Urothelium cell line (cell line): ENCODE results near the gene CD3G.
"Not testable (repeated sequence)": the region's sequence is repeated elsewhere in the genome, so short reads cannot be mapped to it uniquely, and the experiment has no call there.

Source experiments
- DNase-seq: peaks from one replicate; pipeline ENCODE4 v3.0.0; 2011; ENCODE audit warnings: low spot score, mixed read lengths
- FAIRE-seq: peaks from 2 replicates; lab custom pipeline; 2011; peaks lifted over from hg19 to GRCh38; lab: Jason Lieb, UNC

The CD3G gene

GRCh38 chr11:118343981-118344515 is at the start of gene CD3G:
Gene CD3G (plus strand): TSS chr11:118344344. CDS start chr11:118344424, 80 bp downstream.
- FAIRE-seq (no peak), DNase-seq (no peak)

GRCh38 chr11:118295199-118295598 is 48.9 kb upstream of the CD3G start:
- FAIRE-seq: no peak
- DNase-seq: no peak

GRCh38 chr11:118295815-118296454 is 48.2 kb upstream of the CD3G start:
- no peak for FAIRE-seq
- DNase-seq: no peak

DNA sequence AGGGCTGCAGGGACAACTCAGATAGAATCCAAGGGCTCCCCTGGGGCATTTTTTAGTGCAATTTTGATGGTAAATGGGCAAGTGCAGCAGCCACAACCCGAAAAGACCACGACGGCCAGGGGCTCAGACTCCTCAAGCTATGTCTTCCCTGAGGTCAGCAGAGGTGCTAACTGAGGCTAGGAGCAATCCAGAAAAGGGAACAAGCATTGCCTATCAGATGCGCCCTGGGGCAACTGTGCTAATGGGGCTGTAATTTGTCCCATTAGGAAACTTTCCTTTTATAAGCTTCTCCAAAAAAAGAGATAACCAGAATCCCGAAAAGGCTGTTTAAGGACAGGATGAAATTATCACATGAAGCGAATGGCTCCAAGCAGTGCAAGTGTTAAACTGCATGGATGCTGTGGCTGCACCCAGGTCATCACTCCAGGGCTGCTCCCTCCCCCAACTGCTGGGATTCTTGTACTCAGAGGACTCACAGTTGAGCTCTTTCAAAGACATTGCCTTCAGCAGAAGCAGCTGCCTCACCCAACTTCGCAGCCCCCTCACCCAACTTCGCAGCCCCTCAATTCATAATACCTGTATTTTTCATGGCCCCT is 42.4 kb upstream of the CD3G start:
- DNase-seq: no peak
- no peak for FAIRE-seq

GRCh38 chr11:118304227-118304567 is 39.9 kb upstream of the CD3G start:
- DNase-seq (no peak), FAIRE-seq (no peak)

- FAIRE-seq (no peak), DNase-seq (no peak)
Measured at GRCh38 chr11:118304568-118305248, 39.4 kb upstream of the CD3G start, which contains the start of gene CD3E. Gene CD3E (plus strand): TSS chr11:118304730. CDS start chr11:118304953, 223 bp downstream.

GRCh38 chr11:118305726-118306125 is 38.4 kb upstream of the CD3G start:
- no peak for FAIRE-seq

GRCh38 chr11:118306556-118306955 is 37.6 kb upstream of the CD3G start:
- FAIRE-seq: no peak
- peak; percentile 8 for DNase-seq

More at GRCh38 chr11:118305726-118306125, 38.4 kb upstream of the CD3G start:
- no peak for DNase-seq

DNA sequence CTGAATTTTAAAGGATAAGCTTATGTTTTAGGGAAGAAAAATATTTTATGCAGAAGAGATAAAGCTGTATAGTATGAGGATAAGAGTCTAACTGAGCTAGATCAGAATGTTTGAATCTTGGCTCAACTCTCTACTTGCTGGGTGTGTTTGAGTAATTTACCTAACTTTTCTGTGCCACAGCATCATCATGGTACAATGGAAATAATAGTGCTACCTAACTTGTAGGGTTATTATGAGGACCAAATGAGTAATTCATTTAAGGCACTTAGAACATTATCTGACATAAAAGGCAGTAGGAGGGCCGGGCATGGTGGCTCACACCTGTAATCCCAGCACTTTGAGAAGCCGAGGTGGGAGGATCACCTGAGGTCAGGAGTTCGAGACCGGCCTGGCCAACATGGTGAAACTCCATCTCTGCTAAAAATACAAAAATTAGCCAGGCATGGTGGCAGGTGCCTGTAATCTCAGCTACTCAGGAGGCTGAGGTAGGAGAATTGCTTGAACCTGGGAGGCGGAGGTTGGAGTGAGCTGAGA is 35.1 kb upstream of the CD3G start:
- not testable (repeated sequence) for FAIRE-seq, DNase-seq

DNA sequence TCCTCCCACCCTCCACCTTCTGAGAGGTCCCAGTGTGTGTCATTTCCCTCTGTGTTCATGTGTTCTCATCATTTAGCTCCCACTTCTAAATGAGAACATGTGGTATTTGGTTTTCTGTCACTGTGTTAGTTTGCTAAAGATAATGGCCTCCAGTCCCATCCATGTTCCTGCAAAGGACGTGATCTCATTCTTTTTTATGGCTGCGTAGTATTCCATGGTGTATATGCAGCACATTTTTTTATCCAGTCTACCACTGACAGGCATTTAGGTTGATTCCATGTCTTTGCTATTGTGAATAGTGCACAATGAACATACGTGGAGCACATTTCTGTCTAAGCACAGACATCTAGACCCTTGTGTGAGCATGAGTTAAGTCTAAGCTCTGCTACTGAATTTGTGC is 33.9 kb upstream of the CD3G start:
- DNase-seq (no peak), FAIRE-seq (no peak)

DNA sequence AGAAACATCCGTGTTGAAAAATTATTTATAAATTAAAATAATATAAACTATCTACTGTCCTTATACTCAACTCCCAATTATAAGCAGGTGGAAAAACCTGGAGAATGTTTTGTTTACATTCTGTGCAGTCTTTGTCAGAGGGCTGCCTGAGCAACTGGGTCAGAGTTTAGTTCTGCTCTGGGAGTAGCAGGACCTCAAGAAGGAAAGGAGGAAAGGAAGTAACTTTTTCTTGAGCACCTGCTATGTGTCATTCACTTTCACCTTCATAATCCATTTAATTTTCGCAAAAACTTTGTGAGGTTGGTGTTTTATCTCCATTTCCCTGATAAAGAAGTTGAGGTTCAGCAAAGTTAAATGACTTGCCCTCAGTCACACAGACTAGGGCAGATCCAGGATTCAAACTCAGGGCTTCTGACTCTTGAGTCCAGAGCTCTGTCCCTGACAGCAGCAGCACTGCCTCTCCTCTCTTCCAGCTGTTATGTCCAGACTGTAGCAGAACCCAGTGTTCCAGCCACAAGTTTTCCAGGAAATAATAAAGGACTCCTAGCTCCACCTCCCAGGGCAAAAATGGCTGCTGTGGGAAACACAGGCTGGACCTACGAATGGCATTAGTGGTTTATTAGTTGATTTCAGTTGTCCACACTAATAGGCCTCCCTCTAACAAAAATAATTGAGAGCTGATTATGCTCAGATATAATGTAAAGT is 33.2 kb upstream of the CD3G start:
- DNase-seq: no peak
- FAIRE-seq: no peak

DNA sequence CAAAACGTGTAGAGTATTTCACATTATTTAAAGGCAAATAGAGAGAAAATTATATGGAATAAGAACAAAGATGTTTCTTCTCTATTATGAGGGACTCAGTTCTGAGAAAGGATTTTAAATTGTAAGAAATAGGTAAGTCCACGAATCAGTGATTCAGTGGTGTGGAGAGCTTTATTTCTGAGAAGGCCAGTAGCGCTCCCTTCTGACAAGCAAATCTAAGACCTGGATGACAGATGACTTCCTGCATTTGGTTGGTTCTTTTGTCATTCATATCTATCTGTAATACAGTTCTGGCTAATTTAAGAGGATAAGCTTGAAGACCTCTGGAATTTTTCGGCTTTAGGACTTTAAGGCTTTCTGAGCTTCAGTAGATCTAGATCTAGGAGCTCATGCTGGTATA is 32.6 kb upstream of the CD3G start:
- no peak for FAIRE-seq
- no peak for DNase-seq

DNA sequence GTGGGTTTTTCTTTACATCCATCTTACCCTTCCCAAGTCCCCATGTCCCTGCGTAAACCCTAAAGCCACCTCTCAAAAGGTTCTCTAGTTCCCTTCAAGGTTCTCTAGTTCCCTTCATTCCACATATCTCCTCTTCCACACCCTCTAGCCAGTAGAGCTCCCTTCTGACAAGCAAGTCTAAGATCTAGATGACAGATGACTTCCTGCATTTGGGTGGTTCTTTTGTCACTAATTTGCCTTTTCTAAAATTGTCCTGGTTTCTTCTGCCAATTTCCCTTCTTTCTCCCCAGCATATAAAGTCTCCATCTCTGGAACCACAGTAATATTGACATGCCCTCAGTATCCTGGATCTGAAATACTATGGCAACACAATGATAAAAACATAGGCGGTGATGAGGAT is 31.8 kb upstream of the CD3G start:
- no peak for DNase-seq
- FAIRE-seq: no peak

DNA sequence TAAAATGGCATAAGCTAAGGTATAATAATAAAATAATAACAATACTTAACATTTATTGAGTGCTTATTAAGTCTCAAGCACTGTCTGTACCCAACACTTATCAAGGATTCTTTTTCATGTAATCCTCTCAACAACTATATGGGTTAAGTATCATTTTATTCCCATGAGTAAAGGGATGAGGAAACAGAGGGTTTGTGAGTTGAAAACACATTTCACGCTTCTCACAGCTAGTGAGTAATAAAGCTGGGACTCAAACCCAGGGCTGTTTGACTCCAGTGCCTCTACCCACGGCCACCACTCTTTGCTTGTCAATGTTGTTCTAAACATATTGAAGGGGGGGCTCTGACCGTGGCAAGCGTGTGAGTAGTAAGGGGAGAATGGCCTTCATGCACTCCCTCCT is 30.9 kb upstream of the CD3G start:
- DNase-seq (no peak), FAIRE-seq (no peak)

DNA sequence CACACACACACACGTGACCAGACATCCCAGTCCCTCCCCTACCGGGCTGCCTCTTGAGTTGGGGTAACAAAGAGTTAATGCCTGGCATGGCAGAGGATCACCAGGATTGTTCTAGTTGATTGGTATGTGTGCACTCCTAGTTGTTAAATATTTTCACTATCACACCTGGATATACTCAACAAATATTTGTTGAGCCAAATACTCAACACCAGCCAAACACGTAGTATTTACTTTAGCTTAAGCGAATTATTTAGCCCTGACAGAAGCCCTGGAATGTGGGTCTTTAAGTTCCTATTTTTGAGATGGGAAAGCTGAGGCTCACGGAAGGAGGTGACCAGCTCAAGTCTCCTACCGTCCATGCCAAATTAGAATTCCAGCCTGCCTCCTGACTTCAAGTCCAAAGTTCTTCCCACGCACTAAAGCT is 29.1 kb upstream of the CD3G start:
- FAIRE-seq: no peak
- no peak for DNase-seq

GRCh38 chr11:118318124-118318523 is 26.0 kb upstream of the CD3G start:
- DNase-seq: no peak
- no peak for FAIRE-seq

DNA sequence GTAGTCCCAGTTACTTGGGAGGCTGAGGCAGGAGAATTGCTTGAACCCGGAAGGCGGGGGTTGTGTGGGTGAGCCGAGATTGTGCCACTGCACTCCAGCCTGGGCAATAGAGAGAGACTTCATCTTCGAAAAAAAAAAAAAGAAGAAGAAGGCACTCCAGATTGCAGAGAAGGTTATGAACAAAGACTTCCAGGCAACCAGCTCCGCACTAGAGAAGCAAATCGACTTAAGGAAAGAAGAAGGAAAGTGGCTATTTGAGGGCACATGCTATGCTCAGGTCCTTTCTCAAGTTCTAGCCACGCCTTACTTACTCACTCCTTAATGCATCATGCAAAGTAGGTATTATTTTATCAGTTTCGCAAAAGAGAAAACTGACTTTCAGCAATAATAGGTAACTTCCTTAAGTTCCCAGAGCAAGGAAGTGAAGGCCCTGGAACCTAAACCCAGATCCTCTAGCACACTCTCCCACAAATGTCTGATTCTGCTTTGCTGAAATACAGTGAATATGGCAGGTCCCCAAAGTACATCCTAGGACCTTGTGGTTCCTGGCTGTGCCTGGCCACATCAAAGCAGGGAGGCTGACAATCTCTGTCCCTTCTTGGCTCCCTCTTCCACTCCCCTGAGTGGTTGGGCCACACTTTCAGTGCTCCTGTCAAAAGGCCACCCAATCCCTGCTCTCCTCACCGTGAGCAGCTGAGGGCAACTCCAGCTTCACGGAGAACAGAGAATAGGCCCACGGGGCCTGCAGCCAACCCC is 25.4 kb upstream of the CD3G start:
- no peak for FAIRE-seq
- DNase-seq: no peak

GRCh38 chr11:118319337-118319707 is 24.8 kb upstream of the CD3G start:
- DNase-seq (no peak), FAIRE-seq (no peak)

DNA sequence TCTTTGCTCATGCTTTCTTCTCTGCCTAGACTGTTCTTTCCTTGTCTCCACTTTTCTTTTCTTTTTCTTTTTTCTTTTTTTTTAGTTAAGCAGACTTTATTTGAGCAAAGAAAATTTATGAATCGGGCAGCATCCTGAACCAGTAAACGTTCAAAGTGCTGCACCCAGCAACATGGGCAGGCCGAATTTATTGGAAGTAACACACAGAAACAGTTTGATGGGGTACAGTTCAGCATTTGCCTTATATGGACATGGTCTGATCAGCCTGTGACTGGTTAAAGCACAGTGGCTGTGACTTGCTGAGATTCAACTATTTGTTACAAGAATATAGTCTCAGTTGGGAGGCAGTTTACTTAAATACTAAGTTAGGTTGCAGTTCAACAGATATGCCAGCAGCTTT is 23.6 kb upstream of the CD3G start:
- DNase-seq (no peak), FAIRE-seq (no peak)

DNA sequence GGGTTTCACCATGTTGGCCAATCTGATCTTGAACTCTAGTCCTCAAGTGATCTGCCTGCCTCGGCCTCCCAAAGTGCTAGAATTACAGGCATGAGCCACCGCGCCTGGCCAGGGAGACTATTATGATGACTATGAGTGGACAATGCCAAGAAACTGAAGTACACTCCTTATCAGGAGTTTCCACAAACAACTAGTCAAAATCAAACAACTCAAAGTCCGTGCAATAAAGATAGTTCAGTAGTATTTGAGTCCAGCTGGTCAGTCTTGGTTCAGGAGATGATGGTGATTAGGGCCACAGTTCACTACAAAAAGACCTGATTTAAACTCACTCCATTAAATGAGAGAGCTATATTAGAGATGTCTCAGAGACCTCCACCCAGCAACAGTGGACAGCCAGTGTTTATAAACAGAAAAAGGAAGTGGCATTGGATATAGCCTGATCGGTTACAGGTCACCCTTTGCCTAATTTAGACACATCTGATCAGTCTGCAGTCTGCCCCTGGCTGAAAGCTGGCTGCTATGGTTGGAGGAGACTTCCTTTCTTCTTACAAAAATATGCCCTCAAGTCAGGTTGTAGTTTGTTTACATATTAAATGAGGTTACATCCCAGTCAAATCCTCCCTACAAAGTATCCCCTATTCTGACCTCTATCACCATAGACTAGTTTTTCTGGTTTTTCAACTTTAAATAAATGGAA is 22.6 kb upstream of the CD3G start:
- DNase-seq: no peak
- no peak for FAIRE-seq
